ENCODE results near the gene CDK6.
A peak's percentile ranks its signal among the peaks of the same experiment; 100 is the strongest.

The CDK6 gene

GRCh38 chr7:92695308-92696261 lies 140.8 kb downstream of the CDK6 start:
- no peak for DNase-seq (ENCODE audit: low read depth)
- H3K4me3 ChIP-seq (ENCODE audit: low read depth, low read length): no peak overlapping the region
- no peak for TF ChIP-seq CTCF (IDR thresholded peaks at IDR 0.05; ENCODE audit: insufficient read depth, low read depth, low read length, missing control alignments)

- H3K4me3 ChIP-seq (ENCODE audit: low read depth, low read length): no peak overlapping the region
- no peak for DNase-seq (ENCODE audit: low read depth)
- TF ChIP-seq CTCF (IDR thresholded peaks at IDR 0.05; ENCODE audit: insufficient read depth, low read depth, low read length, missing control alignments): no peak
These were observed 142.2 kb downstream of the CDK6 start for GRCh38 chr7:92694211-92694610.

- TF ChIP-seq CTCF (IDR thresholded peaks at IDR 0.05; ENCODE audit: insufficient read depth, low read depth, low read length, missing control alignments): no peak
- DNase-seq (ENCODE audit: low read depth): no peak
- no peak overlapping the region for H3K4me3 ChIP-seq (ENCODE audit: low read depth, low read length)
These were observed 142.9 kb downstream of the CDK6 start for GRCh38 chr7:92693519-92693918.

- peak; percentile 72 for DNase-seq (ENCODE audit: low read depth)
- TF ChIP-seq CTCF (IDR thresholded peaks at IDR 0.05; ENCODE audit: insufficient read depth, low read depth, low read length, missing control alignments): peak; percentile 44
- H3K4me3 ChIP-seq (ENCODE audit: low read depth, low read length): no peak overlapping the region
These were observed 144.8 kb downstream of the CDK6 start for GRCh38 chr7:92691578-92691977.

GRCh38 chr7:92685136-92686042 lies 151.0 kb downstream of the CDK6 start:
- DNase-seq (ENCODE audit: low read depth): no peak
- H3K4me3 ChIP-seq (ENCODE audit: low read depth, low read length): no peak overlapping the region
- no peak for TF ChIP-seq CTCF (IDR thresholded peaks at IDR 0.05; ENCODE audit: insufficient read depth, low read depth, low read length, missing control alignments)

GRCh38 chr7:92684274-92684673 lies 152.1 kb downstream of the CDK6 start:
- no peak for DNase-seq (ENCODE audit: low read depth)
- no peak for TF ChIP-seq CTCF (IDR thresholded peaks at IDR 0.05; ENCODE audit: insufficient read depth, low read depth, low read length, missing control alignments)
- no peak overlapping the region for H3K4me3 ChIP-seq (ENCODE audit: low read depth, low read length)

Measured in GM12865 (cell line).